GM13977 (cell line): ENCODE results near the gene PXDN.
"Not testable (repeated sequence)": the region's sequence is repeated elsewhere in the genome, so short reads cannot be mapped to it uniquely, and the experiment has no call there.

Source experiments
- DNase-seq: peaks from one replicate; pipeline ENCODE4 v3.0.0; 2012; ENCODE audit warnings: low spot score
- CTCF ChIP-seq: IDR thresholded peaks from 2 replicates; pipeline ENCODE4 v1.5.1; 2012; ENCODE audit warnings: mild to moderate bottlenecking, control low read depth; ENCODE audit not compliant: insufficient read depth; ENCODE audit errors: extremely low read depth, missing control alignments
- in situ Hi-C: fragments of 300-500 bp; cut with MboI; formaldehyde crosslinking; loops from one replicate; pipeline ENCODE4 v1.12.0; 2022; ENCODE audit warnings: low sequenced_read_pairs, low pct_unique_long_range_greater_than_20kb, mixed read lengths, inconsistent platforms; ENCODE audit not compliant: unreplicated experiment

PXDN gene

DNA sequence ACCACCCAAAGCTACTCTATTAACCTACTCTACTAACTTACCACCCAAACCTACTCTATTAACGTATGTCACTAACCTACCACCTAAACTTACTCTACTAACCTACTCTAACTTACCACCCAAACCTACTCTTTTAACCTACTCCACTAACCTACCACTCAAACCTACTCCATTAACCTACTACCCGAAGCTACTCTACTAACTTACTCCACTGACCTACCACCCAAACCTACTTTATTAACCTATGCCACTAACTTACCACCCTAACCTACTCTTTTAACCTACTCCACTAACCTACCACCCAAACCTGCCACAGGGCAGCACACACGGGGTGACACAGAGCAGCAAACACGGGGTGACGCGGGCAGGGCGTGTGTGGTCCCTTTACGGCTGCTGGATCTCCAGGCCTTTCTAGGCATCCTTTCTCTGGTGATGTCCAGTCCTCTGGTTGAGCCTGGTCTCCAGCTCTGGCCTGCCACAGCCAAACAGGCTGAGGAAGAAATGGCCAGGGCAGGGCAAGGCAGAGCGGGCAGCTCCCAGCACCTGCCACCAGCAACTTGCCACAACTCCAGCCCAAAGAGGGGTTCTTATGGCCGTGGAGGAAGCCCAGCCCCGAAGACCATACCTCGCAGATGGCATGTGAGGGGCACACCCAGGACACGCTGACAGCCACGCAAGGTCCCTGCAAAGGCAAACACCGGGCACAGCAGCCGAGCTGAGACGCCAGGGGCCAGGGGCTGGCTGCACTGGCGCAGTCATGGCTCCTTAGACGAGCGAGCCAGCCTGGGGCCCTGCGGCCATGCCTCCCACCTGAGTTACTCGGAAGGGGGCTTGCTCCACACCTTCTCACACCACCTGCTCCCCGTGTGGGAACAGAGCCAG, 25.7 kb downstream of the PXDN start:
- DNase-seq, result no peak
- TF ChIP-seq CTCF, result no peak
- in situ Hi-C loops, result no loop called here

DNA sequence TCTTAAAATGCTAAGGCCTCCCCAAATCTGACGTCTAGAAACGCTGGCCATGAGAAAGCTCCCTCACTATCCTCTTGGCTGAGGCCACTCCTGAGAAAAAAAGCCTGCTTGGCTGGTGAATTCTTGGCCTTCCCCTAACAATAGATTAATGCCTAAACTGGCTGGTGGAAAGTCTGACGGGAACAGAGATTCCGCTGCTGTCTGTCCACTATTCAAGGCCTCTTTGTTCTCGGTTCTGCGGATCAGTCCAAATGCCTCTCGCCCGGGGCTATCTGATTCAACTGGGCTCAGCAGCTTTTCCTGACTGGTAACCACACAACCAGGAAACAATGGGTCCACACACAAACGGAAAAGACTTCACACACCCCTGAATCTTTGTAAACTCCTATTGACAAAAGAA, 27.2 kb downstream of the PXDN start:
- DNase-seq, result no peak
- in situ Hi-C loops, result no loop called here
- TF ChIP-seq CTCF, result no peak

GRCh38 chr2:1716441-1716840, 27.9 kb downstream of the PXDN start:
- no peak for DNase-seq
- no peak for TF ChIP-seq CTCF
- in situ Hi-C loops, result no loop called here

DNA sequence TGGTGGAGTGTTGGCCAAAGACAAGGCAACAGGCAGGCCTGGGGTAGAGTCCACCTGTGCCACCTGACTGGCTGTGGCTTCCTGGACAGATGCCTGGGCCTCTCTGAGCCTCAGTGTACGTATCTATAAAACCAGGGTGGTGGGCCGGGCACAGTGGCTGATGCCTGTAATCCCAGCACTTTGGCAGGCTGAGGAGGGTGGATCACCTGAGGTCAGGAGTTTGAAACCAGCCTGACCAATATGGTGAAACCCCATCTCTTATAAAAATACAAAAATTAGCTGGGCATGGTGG, 28.4 kb downstream of the PXDN start:
- in situ Hi-C loops, DNase-seq: not testable (repeated sequence)

DNA sequence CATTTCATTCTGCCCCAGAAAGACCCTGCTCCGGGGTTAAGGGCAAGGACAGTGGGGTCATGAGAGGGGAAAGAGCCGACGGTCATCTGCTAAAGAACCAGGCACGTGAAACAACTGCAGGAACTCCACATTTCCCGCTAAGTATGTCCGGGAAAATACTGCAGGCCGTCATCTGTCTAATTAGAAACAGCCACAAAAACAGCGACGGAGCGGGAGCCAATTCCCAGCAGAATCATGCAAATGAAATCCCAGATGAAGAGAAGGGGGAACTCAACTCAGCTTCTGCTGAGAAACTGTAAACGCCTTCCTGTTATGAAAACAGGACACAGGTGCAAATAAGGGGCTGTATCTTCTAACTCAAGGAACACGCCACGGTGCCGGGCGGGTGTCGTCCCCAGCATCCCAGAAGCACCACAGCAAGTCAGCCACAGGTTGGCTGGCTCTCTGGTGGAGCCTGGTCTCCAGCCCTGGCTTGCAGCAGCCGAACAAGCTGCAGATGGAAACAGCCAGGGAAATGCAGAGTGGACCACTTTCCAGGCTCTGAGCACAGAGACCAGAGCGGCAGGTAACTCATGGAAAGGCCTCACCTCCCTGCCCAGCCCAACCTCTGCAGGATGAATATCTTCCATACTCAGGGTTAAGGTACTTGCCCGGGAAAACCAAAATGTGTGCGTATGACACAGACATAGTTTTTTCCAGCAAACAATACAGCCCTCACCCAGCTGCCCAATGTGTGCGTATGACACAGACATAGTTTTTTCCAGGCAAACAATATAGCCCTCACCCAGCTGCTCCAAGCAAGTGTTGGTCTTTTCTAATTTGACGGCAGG, 28.9 kb downstream of the PXDN start:
- in situ Hi-C loops, result no loop called here
- TF ChIP-seq CTCF, result no peak
- DNase-seq, result no peak

- in situ Hi-C loops, result no loop called here
- TF ChIP-seq CTCF, result no peak
- DNase-seq, result no peak
These were observed 29.8 kb downstream of the PXDN start for GRCh38 chr2:1714291-1715064.
